K562 (cell line): Measurements from ENCODE around the gene EMC1. TPM values are rescaled to one million over a fixed set of nuclear protein-coding genes. Genes with fewer than 3 reads are reported as not detected.

ENCODE experiments used
- ATAC-seq: fragments of 200-7000 bp; cut with Tn5 transposase; 3 replicates; pipeline ENCODE4 v1.9.1; 2020; ENCODE audit warnings: moderate library complexity
- BruUV-seq: library from RNA; stranded (reverse); fragments of 400-500 nt; replicated peaks from 2 replicates; lab custom pipeline; 2021; lab: Mats Ljungman, UMichigan
- CTCF ChIA-PET: fragments of 300-600 bp; formaldehyde crosslinking; extraction: SDS; loops from one replicate; lab custom pipeline; 2021; ENCODE audit warnings: low intra/inter-chr PET ratio; lab: Yijun Ruan, JAX
- POLR2A ChIA-PET: fragments of 300-600, 350-650 bp; sonication (Branson Sonifier 250); formaldehyde crosslinking; extraction: SDS; loops from one replicate; lab custom pipeline; 2021; ENCODE audit warnings: antibody characterized with exemption, inconsistent platforms; lab: Yijun Ruan, JAX
- DNase-seq, 4 experiments: peaks; one replicate each; pipeline versions ENCODE4 v3.0.0 to v3.0.0-alpha.2; 2011 to 2018; ENCODE audit warnings: low spot score in 3 of 4, mixed read lengths in 3 of 4; ENCODE audit errors: extremely low read depth in 1 of 4
- FAIRE-seq: peaks from 2 replicates; lab custom pipeline; 2011; peaks lifted over from hg19 to GRCh38; lab: Jason Lieb, UNC
- H2AFZ ChIP-seq: 2 replicates; pipeline ENCODE4 v1.6.0; 2011; ENCODE audit warnings: low read depth, low read length, control low read depth, inconsistent platforms
- H3K27ac ChIP-seq: fragments of 200-600 bp; 3 replicates; pipeline ENCODE4 v1.8.0; 2011; ENCODE audit warnings: low read depth, mild to moderate bottlenecking, control low read depth, inconsistent platforms, low read length, moderate library complexity, mixed read lengths; ENCODE audit errors: extremely low read depth
- H3K27me3 ChIP-seq, 2 experiments: fragments of 300-600 bp in 1 of 2; 2 replicates in 1 of 2; 3 replicates in 1 of 2; pipeline versions ENCODE4 v1.6.0 to v1.8.0; 2011; ENCODE audit warnings: inconsistent platforms in 2 of 2, low read length in 2 of 2, mild to moderate bottlenecking in 1 of 2, mixed read lengths in 1 of 2, moderate library complexity in 1 of 2; ENCODE audit not compliant: control insufficient read depth in 2 of 2, insufficient read depth in 2 of 2
- H3K36me3 ChIP-seq: fragments of 300-600 bp; 3 replicates; pipeline ENCODE4 v1.8.0; 2011; ENCODE audit warnings: mild to moderate bottlenecking, low read length, inconsistent platforms; ENCODE audit not compliant: control insufficient read depth, insufficient read depth
- H3K4me1 ChIP-seq, 2 experiments: fragments of 200-600 bp in 1 of 2; replicated peaks in 1 of 2; 2 replicates in 1 of 2; 3 replicates in 1 of 2; pipeline versions ENCODE4 v1.5.1 to v1.8.0; 2011; ENCODE audit warnings: inconsistent platforms in 2 of 2, low read length in 2 of 2, mild to moderate bottlenecking in 1 of 2, mixed read lengths in 1 of 2, moderate library complexity in 1 of 2; ENCODE audit not compliant: control insufficient read depth in 2 of 2, insufficient read depth in 2 of 2
- H3K4me2 ChIP-seq: 2 replicates; pipeline ENCODE4 v1.6.1; 2011; ENCODE audit warnings: low read length, control low read depth, inconsistent platforms, mixed read lengths; ENCODE audit not compliant: insufficient read depth
- H3K4me3 ChIP-seq: fragments of 200-600 bp; sonication (generic), shearing (Covaris generic); 2 replicates; pipeline ENCODE4 v1.5.1; 2016; ENCODE audit warnings: control low read depth, inconsistent platforms
- H3K79me2 ChIP-seq: fragments of 200-600 bp; 3 replicates; pipeline ENCODE4 v1.8.0; 2011; ENCODE audit warnings: low read length, inconsistent platforms; ENCODE audit not compliant: control insufficient read depth, insufficient read depth
- H3K9ac ChIP-seq, 2 experiments: 2 replicates each; pipeline versions ENCODE4 v1.6.0 to v1.6.1; 2011; ENCODE audit warnings: low read depth in 2 of 2, low read length in 2 of 2, control low read depth in 1 of 2, inconsistent platforms in 1 of 2, mild to moderate bottlenecking in 1 of 2, mixed read lengths in 1 of 2; ENCODE audit not compliant: insufficient read depth in 1 of 2
- H3K9me1 ChIP-seq: one replicate; pipeline ENCODE4 v1.6.0; 2011; ENCODE audit warnings: inconsistent platforms, mild to moderate bottlenecking, low read length, moderate library complexity; ENCODE audit not compliant: control insufficient read depth, insufficient read depth
- H3K9me3 ChIP-seq: replicated peaks from 2 replicates; pipeline ENCODE4 v1.5.1; 2011; ENCODE audit warnings: low read depth, low read length, inconsistent platforms; ENCODE audit not compliant: control insufficient read depth, insufficient read depth
- H4K20me1 ChIP-seq: replicated peaks from 2 replicates; pipeline ENCODE4 v1.6.1; 2011; ENCODE audit warnings: low read length, inconsistent platforms, mixed read lengths; ENCODE audit not compliant: control insufficient read depth, insufficient read depth
- SMARCC2 ChIP-seq: fragments of 450-650 bp; IDR thresholded peaks from 2 replicates; pipeline ENCODE4 v1.6.1; 2017; ENCODE audit warnings: antibody characterized with exemption, moderate library complexity, mild to moderate bottlenecking, low read depth
- TRIM24 ChIP-seq, 2 experiments: fragments of 450-650 bp; IDR thresholded peaks; 2 replicates each; pipeline ENCODE4 v1.6.1; 2016
- ZSCAN32 ChIP-seq: fragments of 450-650 bp; formaldehyde crosslinking; IDR thresholded peaks from 2 replicates; pipeline ENCODE4 v1.4.0; 2020; ENCODE audit warnings: mild to moderate bottlenecking, moderate library complexity
- WGBS: fragments of 100-300 bp; shearing (Covaris generic); methylation state at CpG from one replicate; pipeline ENCODE4 v1.1.6; 2016; ENCODE audit warnings: low coverage, mixed read lengths; ENCODE audit not compliant: insufficient coverage; ENCODE audit errors: missing lambda C conversion rate; 5-methylcytosine and 5-hydroxymethylcytosine counted together
- in situ Hi-C: fragments of 300-500 bp; cut with MboI; formaldehyde crosslinking; loops from 4 replicates; pipeline ENCODE4 v1.15.0; 2018; ENCODE audit warnings: inconsistent platforms, mixed read lengths
- intact Hi-C: fragments of 100-400 bp; cut with micrococcal nuclease; formaldehyde crosslinking; loops from 2 replicates; pipeline ENCODE4 v1.14.2; 2022
- polyA plus RNA-seq, 8 experiments: library from polyadenylated mRNA; depleted of rRNA in 4 of 8; stranded (reverse) in 5 of 8; unstranded in 3 of 8; fragments of >200 nt; fragmentation: Nextera tagmentation in 2 of 8; fragmentation: Illumina TruSeq in 1 of 8; extraction: Ambion mirVana in 2 of 8; extraction: Trizol in 1 of 8; gene quantifications; 2 replicates each; pipeline versions ENCODE4 v1.2.1 to v1.2.3, GENCODE V29; 2011 to 2014; ENCODE audit warnings: inconsistent platforms in 1 of 8, missing spikeins in 1 of 8
- total RNA-seq, 7 experiments: library from RNA; depleted of rRNA in 6 of 7; stranded (reverse); fragments of >200 nt in 6 of 7; fragmentation: Illumina TruSeq in 2 of 7; extraction: Trizol in 2 of 7; gene quantifications; 2 replicates each; pipeline versions ENCODE4 v1.2.1 to v1.2.3, GENCODE V29; 2011 to 2021; ENCODE audit warnings: low replicate concordance in 1 of 7
- TF ChIP-seq, protein P1 (sequence below), 2 experiments: fragments of 450-650 bp; IDR thresholded peaks; 2 replicates each; pipeline ENCODE4 v1.6.1; 2016; ENCODE audit warnings: mild to moderate bottlenecking in 2 of 2, borderline replicate concordance in 1 of 2, low read depth in 1 of 2, moderate library complexity in 1 of 2
- TF ChIP-seq, protein P2 (sequence below): sonication (generic); formaldehyde crosslinking; IDR thresholded peaks from 2 replicates; pipeline ENCODE4 v1.8.0; 2022; ENCODE audit warnings: missing genetic modification reagents, mild to moderate bottlenecking, borderline replicate concordance
- TF ChIP-seq, protein P3 (sequence below): fragments of 450-650 bp; IDR thresholded peaks from 2 replicates; pipeline ENCODE4 v1.6.1; 2014; ENCODE audit warnings: low read depth, mild to moderate bottlenecking, moderate library complexity, borderline replicate concordance
- TF ChIP-seq, protein P4 (sequence below): fragments of 450-650 bp; formaldehyde crosslinking; IDR thresholded peaks from 2 replicates; pipeline ENCODE4 v1.4.0; 2020; ENCODE audit warnings: mild to moderate bottlenecking, moderate library complexity

The EMC1 gene
- total and polyA plus RNA-seq, 9 of the 15 experiments (the other 6 are each of a cell fraction or from before 2014, with no cell fraction given) = 17.8 to 88.2 (median 37.4) TPM

DNA sequence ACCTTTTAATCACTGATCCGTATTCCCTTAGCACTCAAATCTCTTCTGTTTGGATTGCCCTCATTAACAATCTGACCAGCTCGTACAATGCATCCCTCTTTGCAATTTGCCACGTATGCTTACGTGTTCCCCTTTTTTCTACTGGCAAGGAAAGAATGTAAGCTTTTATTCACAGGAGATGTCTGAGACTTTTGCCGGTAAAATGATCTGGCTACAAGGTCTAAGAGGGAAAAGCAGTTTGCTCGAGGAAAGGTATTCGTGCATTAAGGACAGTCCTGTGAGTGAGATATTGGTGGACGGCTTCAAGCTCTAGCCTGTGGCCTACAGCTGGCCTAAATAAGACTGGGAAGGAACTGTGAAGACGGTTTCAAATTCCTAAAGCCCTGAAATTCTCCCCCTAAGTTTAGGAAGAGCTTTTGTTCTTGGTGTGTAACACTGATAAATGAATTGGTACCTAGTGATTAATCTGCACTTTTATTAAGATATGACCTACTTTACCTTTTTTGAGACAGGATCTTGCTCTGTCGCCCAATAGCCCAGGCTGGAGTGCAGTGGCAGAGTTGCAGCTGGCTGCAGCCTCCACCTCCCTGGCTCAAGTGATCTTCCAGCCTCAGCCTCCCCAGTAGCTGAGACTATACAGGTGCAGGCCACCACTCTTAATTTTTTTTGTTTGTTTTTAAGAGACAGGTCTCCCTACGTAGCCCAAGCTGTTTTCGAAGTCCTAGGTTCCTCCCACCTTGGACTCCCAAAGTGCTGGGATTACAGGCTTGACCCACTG, 40.4 kb downstream of the EMC1 start:
- intact Hi-C loops (loop anchor here (2.0 kb wide), 1 partner anchor 32 kb away; no protein-coding TSS in a partner anchor), in situ Hi-C loops (no loop called here)
- peak overlapping the region; percentile 97 for H3K27ac ChIP-seq
- H3K9ac ChIP-seq = peak overlapping the region; percentile 98 to 99
- H3K4me1 ChIP-seq = peaks cover 18 to 32% of the 10 kb centered on the region in 2 experiments
- H3K4me2 ChIP-seq = peak overlapping the region; percentile 100
- H3K27me3 ChIP-seq = no peaks in the 10 kb centered on the region
- no peaks in the 10 kb centered on the region for H3K9me3 ChIP-seq
- peaks cover 6% of the 10 kb centered on the region for H3K9me1 ChIP-seq
- peaks cover 16% of the 10 kb centered on the region for H4K20me1 ChIP-seq
- TSS peak; percentile 72 for BruUV-seq
- peaks cover 99% of the 10 kb centered on the region for H3K79me2 ChIP-seq
- peak in 1 of 4 experiments; percentile 51 for DNase-seq
- peak overlapping the region; percentile 84 for H2AFZ ChIP-seq
- POLR2A ChIA-PET = interaction anchor here (0.5 to 6.4 kb wide), 21 partner anchors 9 to 443 kb away, joined by 3 to 45 read pairs (median 3); no protein-coding TSS in a partner anchor
- 2% methylated on average over 12 of the region's 12 CpGs for WGBS
- CTCF ChIA-PET = no interaction called here
- peak overlapping the region; percentile 84 for H3K4me3 ChIP-seq
- ATAC-seq = peak; percentile 29
- FAIRE-seq = peak; percentile 23
- peaks cover 61% of the 10 kb centered on the region for H3K36me3 ChIP-seq
- TF ChIP-seq SMARCC2 = 0 out of 2 replicates have a peak, but pooled peaks have one; percentile 13
- TF ChIP-seq, protein P1, sequence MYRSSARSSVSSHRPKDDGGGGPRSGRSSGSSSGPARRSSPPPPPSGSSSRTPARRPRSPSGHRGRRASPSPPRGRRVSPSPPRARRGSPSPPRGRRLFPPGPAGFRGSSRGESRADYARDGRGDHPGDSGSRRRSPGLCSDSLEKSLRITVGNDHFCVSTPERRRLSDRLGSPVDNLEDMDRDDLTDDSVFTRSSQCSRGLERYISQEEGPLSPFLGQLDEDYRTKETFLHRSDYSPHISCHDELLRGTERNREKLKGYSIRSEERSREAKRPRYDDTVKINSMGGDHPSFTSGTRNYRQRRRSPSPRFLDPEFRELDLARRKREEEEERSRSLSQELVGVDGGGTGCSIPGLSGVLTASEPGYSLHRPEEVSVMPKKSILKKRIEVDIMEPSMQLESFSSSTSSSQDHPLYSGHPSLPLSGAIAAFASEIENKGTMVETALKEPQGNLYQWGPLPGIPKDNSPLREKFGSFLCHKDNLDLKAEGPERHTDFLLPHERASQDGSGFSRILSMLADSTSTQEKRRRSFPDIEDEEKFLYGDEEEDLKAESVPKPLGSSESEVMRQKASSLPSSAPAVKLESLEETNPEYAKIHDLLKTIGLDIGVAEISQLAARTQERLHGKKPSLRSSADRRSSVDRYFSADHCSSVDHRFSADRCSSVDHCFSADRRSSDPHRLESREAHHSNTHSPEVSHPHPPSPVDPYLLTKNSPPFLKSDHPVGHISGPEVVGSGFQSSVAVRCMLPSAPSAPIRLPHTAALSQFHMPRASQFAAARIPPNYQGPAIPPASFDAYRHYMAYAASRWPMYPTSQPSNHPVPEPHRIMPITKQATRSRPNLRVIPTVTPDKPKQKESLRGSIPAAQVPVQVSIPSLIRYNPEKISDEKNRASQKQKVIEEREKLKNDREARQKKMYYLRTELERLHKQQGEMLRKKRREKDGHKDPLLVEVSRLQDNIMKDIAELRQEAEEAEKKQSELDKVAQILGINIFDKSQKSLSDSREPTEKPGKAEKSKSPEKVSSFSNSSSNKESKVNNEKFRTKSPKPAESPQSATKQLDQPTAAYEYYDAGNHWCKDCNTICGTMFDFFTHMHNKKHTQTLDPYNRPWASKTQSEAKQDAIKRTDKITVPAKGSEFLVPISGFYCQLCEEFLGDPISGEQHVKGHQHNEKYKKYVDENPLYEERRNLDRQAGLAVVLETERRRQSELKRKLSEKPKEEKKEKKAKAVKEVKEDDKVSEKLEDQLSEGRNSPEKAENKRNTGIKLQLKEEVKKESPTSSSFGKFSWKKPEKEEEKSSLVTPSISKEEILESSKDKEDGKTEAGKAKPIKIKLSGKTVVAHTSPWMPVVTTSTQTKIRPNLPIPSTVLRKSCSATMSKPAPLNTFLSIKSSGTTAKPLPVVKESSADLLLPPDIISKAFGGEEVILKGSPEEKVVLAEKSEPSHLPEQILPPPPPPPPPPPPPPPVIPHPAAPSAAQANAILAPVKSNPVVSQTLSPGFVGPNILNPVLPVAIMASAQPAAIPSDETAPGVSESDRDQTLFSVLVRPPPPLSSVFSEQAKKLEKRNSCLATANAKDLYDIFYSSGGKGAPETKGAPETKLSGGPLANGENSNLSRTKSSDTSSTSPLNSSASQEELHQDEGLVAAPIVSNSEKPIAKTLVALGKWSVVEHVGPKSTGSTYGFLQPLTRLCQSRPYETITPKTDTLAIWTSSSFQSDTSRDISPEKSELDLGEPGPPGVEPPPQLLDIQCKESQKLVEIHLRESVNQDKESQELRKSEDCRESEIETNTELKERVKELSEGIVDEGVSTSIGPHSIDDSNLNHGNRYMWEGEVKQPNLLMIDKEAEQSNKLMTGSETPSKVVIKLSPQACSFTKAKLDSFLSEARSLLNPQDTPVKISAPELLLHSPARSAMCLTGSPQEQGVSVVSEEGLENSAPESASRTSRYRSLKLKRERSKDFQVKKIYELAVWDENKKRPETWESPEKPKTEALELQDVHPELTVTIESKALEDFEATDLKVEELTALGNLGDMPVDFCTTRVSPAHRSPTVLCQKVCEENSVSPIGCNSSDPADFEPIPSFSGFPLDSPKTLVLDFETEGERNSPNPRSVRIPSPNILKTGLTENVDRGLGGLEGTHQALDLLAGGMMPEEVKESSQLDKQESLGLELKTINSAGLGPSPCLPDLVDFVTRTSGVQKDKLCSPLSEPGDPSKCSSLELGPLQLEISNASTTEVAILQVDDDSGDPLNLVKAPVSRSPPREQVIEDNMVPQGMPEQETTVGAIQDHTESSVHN (IDR thresholded peaks at IDR 0.05; ENCODE audit: borderline replicate concordance in 1 of 2, low read depth in 1 of 2) = peak in 1 of 2 experiments; percentile 58; a peak in 1 of 4 replicates
- TF ChIP-seq, protein P2, sequence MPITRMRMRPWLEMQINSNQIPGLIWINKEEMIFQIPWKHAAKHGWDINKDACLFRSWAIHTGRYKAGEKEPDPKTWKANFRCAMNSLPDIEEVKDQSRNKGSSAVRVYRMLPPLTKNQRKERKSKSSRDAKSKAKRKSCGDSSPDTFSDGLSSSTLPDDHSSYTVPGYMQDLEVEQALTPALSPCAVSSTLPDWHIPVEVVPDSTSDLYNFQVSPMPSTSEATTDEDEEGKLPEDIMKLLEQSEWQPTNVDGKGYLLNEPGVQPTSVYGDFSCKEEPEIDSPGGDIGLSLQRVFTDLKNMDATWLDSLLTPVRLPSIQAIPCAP (CRISPR knock-in tag) = 0 out of 2 replicates have a peak, but pooled peaks have one; percentile 45
- TF ChIP-seq, protein P3, sequence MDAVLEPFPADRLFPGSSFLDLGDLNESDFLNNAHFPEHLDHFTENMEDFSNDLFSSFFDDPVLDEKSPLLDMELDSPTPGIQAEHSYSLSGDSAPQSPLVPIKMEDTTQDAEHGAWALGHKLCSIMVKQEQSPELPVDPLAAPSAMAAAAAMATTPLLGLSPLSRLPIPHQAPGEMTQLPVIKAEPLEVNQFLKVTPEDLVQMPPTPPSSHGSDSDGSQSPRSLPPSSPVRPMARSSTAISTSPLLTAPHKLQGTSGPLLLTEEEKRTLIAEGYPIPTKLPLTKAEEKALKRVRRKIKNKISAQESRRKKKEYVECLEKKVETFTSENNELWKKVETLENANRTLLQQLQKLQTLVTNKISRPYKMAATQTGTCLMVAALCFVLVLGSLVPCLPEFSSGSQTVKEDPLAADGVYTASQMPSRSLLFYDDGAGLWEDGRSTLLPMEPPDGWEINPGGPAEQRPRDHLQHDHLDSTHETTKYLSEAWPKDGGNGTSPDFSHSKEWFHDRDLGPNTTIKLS = peak; percentile 93
- TF ChIP-seq ZSCAN32 = 0 out of 2 replicates have a peak, but pooled peaks have one; percentile 41
- TF ChIP-seq, protein P4, sequence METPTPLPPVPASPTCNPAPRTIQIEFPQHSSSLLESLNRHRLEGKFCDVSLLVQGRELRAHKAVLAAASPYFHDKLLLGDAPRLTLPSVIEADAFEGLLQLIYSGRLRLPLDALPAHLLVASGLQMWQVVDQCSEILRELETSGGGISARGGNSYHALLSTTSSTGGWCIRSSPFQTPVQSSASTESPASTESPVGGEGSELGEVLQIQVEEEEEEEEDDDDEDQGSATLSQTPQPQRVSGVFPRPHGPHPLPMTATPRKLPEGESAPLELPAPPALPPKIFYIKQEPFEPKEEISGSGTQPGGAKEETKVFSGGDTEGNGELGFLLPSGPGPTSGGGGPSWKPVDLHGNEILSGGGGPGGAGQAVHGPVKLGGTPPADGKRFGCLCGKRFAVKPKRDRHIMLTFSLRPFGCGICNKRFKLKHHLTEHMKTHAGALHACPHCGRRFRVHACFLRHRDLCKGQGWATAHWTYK (CRISPR knock-in tag) = no peak
- TF ChIP-seq TRIM24 (IDR thresholded peaks at IDR 0.05) = 0 out of 4 replicates have a peak, but pooled peaks of 1 of the 2 experiments have one; percentile 5
